PC-9 (cell line): Measurements from ENCODE around the gene SLC25A33. TPM values are rescaled to one million over a fixed set of nuclear protein-coding genes. Genes with fewer than 3 reads are reported as not detected.

Experiments
- BruUV-seq: library from RNA; stranded (reverse); fragments of 400-500 nt; replicated peaks from 2 replicates; lab custom pipeline; 2021; lab: Mats Ljungman, UMichigan
- CTCF ChIA-PET: fragments of 300-600 bp; sonication (Branson Sonifier 250); formaldehyde crosslinking; loops from one replicate; lab custom pipeline; 2022; ENCODE audit warnings: antibody characterized with exemption; lab: Charles Lee
- POLR2A ChIA-PET: fragments of 300-600 bp; sonication (Branson Sonifier 250); formaldehyde crosslinking; loops from one replicate; lab custom pipeline; 2022; ENCODE audit warnings: antibody characterized with exemption; ENCODE audit not compliant: unreplicated experiment; lab: Charles Lee
- DNase-seq, 2 experiments: peaks; one replicate each; pipeline versions ENCODE4 v3.0.0 to v3.0.0-alpha.2; 2015 to 2022; ENCODE audit warnings: mixed read lengths in 1 of 2
- H2AFZ ChIP-seq: fragments of 200-600 bp; sonication (generic); 2 replicates; pipeline ENCODE4 v1.8.1; 2017; ENCODE audit warnings: antibody characterized with exemption
- H3F3A ChIP-seq: fragments of 200-600 bp; sonication (generic); 2 replicates; pipeline ENCODE4 v1.8.1; 2017; ENCODE audit warnings: antibody characterized with exemption, mild to moderate bottlenecking, low read depth; ENCODE audit not compliant: insufficient read depth
- H3K27ac ChIP-seq: fragments of 200-600 bp; sonication (generic); 2 replicates; pipeline ENCODE4 v1.6.1; 2016; ENCODE audit warnings: mixed run types
- H3K27me3 ChIP-seq: fragments of 200-600 bp; sonication (generic); 2 replicates; pipeline ENCODE4 v1.6.1; 2016; ENCODE audit warnings: low read depth, mixed run types; ENCODE audit not compliant: insufficient read depth
- H3K36me3 ChIP-seq: fragments of 200-600 bp; sonication (generic); 2 replicates; pipeline ENCODE4 v1.6.1; 2016; ENCODE audit warnings: low read depth, mixed run types
- H3K4me1 ChIP-seq: fragments of 200-600 bp; sonication (generic); replicated peaks from 2 replicates; pipeline ENCODE4 v1.6.1; 2016; ENCODE audit warnings: mixed run types; ENCODE audit not compliant: insufficient read depth
- H3K4me2 ChIP-seq: fragments of 200-600 bp; sonication (generic); 2 replicates; pipeline ENCODE4 v1.6.1; 2017; ENCODE audit warnings: mixed run types
- H3K4me3 ChIP-seq: fragments of 200-600 bp; sonication (generic); 2 replicates; pipeline ENCODE4 v1.6.1; 2016; ENCODE audit warnings: mixed run types
- H3K79me2 ChIP-seq: fragments of 200-600 bp; sonication (generic); 2 replicates; pipeline ENCODE4 v1.6.1; 2017; ENCODE audit warnings: low read depth, mixed run types
- H3K9me2 ChIP-seq: fragments of 200-600 bp; sonication (generic); 2 replicates; pipeline ENCODE4 v1.8.1; 2017; ENCODE audit warnings: mild to moderate bottlenecking; ENCODE audit not compliant: insufficient read depth
- H3K9me3 ChIP-seq: fragments of 200-600 bp; sonication (generic); 2 replicates; pipeline ENCODE4 v1.8.1; 2016; ENCODE audit warnings: low read depth; ENCODE audit not compliant: insufficient read depth
- H4K20me1 ChIP-seq: fragments of 200-600 bp; sonication (generic); 2 replicates; pipeline ENCODE4 v1.8.1; 2017; ENCODE audit not compliant: insufficient read depth
- CTCF ChIP-seq: fragments of 200-600 bp; sonication (generic); conservative IDR thresholded peaks from 2 replicates; pipeline ENCODE4 v1.6.1; 2017; ENCODE audit warnings: mixed run types, antibody characterized with exemption, mild to moderate bottlenecking, moderate library complexity
- EZH2 ChIP-seq: fragments of 200-600 bp; sonication (generic); IDR thresholded peaks from 2 replicates; pipeline ENCODE4 v1.8.0; 2017; ENCODE audit warnings: antibody characterized with exemption, low read depth
- intact Hi-C: fragments of 100-400 bp; cut with micrococcal nuclease; formaldehyde crosslinking; loops from one replicate; pipeline ENCODE4 v1.10.0; 2022; ENCODE audit not compliant: unreplicated experiment
- total RNA-seq: library from RNA; stranded (reverse); gene quantifications from 2 replicates; pipeline ENCODE4 v1.2.3, GENCODE V29; 2021

SLC25A33 gene
- total RNA-seq, 1 experiment from 2014 or later = 3.0 TPM

- Histone ChIP-seq H3F3A (0 out of 2 replicates have a peak, but pooled peaks cover 4% of the 10 kb centered on the region), H3K4me2 (peak overlapping the region; percentile 62), H3K79me2 (peaks cover 32% of the 10 kb centered on the region), H3K9me2 (no peaks in the 10 kb centered on the region), H3K27me3 (no peaks in the 10 kb centered on the region), H4K20me1 (0 out of 2 replicates have a peak, but pooled peaks cover 4% of the 10 kb centered on the region), H3K36me3 (no peaks in the 10 kb centered on the region), H3K9me3 (no peaks in the 10 kb centered on the region), H3K27ac (no peak overlapping the region), H2AFZ (peak overlapping the region; percentile 64; the same call in 1 of the 2 replicates), H3K4me3 (no peak overlapping the region), H3K4me1 (peaks cover 14% of the 10 kb centered on the region)
- BruUV-seq = TSS peak; percentile 61
- TF ChIP-seq EZH2 (no peak), CTCF (no peak)
- no peak for DNase-seq
- intact Hi-C loops = no loop called here
- POLR2A ChIA-PET = interaction anchor here (0.6 to 0.7 kb wide), 3 partner anchors 10 to 1353 kb away, joined by 4 to 7 read pairs (median 6); no protein-coding TSS in a partner anchor
- CTCF ChIA-PET = no interaction called here
These were observed 548 bp upstream of the SLC25A33 start for GRCh38 chr1:9538669-9539164.

- ChIA-PET POLR2A (interaction anchor here (0.6 kb wide), 1 partner anchor 867 kb away, joined by 3 read pairs; no protein-coding TSS in a partner anchor), CTCF (interaction anchor here (0.6 kb wide), 1 partner anchor 398 kb away, joined by 11 read pairs; no protein-coding TSS in a partner anchor)
- peak in 1 of 2 experiments; percentile 53 for DNase-seq
- Histone ChIP-seq H3K27ac (no peak overlapping the region), H3K4me3 (peak overlapping the region; percentile 66), H3K4me1 (peaks cover 14% of the 10 kb centered on the region), H3K36me3 (no peaks in the 10 kb centered on the region), H2AFZ (peak overlapping the region; percentile 62; the same call in 1 of the 2 replicates), H3K27me3 (no peaks in the 10 kb centered on the region), H3K9me2 (no peaks in the 10 kb centered on the region), H3F3A (0 out of 2 replicates have a peak, but pooled peaks cover 4% of the 10 kb centered on the region), H3K9me3 (no peaks in the 10 kb centered on the region), H4K20me1 (0 out of 2 replicates have a peak, but pooled peaks cover 4% of the 10 kb centered on the region), H3K79me2 (peaks cover 45% of the 10 kb centered on the region), H3K4me2 (peak overlapping the region; percentile 82)
- intact Hi-C loops = no loop called here
- TF ChIP-seq CTCF = no peak
- TF ChIP-seq EZH2 = no peak
- TSS peak; percentile 32 for BruUV-seq
These were observed 725 bp downstream of the SLC25A33 start for GRCh38 chr1:9539829-9540550.

GRCh38 chr1:9542430-9542829 is 3.2 kb downstream of the SLC25A33 start:
- no peak overlapping the region for H3K27ac ChIP-seq
- POLR2A ChIA-PET = no interaction called here

More at GRCh38 chr1:9542430-9542829, 3.2 kb downstream of the SLC25A33 start:
- Histone ChIP-seq H3K79me2 (peaks cover 58% of the 10 kb centered on the region), H4K20me1 (0 out of 2 replicates have a peak, but pooled peaks cover 4% of the 10 kb centered on the region), H3K27me3 (no peaks in the 10 kb centered on the region), H3K9me3 (no peaks in the 10 kb centered on the region), H3F3A (0 out of 2 replicates have a peak, but pooled peaks cover 4% of the 10 kb centered on the region), H3K9me2 (no peaks in the 10 kb centered on the region), H3K4me2 (no peak overlapping the region), H2AFZ (no peak overlapping the region), H3K36me3 (no peaks in the 10 kb centered on the region), H3K4me1 (peaks cover 14% of the 10 kb centered on the region), H3K4me3 (no peak overlapping the region)
- no TSS peak for BruUV-seq
- TF ChIP-seq CTCF (no peak), EZH2 (no peak)
- intact Hi-C loops = no loop called here
- CTCF ChIA-PET = interaction anchor here (0.6 kb wide), 1 partner anchor 44 kb away, joined by 5 read pairs; no protein-coding TSS in a partner anchor
- DNase-seq = no peak
